Umbilical cord (tissue), 2 donors: ENCODE results near the gene EFNA5. TPM values are rescaled to one million over a fixed set of nuclear protein-coding genes. Genes with fewer than 3 reads are reported as not detected.

Experiments
- DNase-seq: peaks from one replicate; pipeline ENCODE4 v3.0.0-alpha.2; 2015; ENCODE audit warnings: low spot score
- total RNA-seq: library from RNA; depleted of rRNA; stranded (reverse); fragments of >200 nt; gene quantifications from one replicate; pipeline ENCODE4 v1.2.3, GENCODE V29; 2014; ENCODE audit warnings: low replicate concordance; ENCODE audit not compliant: insufficient read depth

The EFNA5 gene
- total RNA-seq, 1 donor from 2014 or later = 15.2 TPM

DNA sequence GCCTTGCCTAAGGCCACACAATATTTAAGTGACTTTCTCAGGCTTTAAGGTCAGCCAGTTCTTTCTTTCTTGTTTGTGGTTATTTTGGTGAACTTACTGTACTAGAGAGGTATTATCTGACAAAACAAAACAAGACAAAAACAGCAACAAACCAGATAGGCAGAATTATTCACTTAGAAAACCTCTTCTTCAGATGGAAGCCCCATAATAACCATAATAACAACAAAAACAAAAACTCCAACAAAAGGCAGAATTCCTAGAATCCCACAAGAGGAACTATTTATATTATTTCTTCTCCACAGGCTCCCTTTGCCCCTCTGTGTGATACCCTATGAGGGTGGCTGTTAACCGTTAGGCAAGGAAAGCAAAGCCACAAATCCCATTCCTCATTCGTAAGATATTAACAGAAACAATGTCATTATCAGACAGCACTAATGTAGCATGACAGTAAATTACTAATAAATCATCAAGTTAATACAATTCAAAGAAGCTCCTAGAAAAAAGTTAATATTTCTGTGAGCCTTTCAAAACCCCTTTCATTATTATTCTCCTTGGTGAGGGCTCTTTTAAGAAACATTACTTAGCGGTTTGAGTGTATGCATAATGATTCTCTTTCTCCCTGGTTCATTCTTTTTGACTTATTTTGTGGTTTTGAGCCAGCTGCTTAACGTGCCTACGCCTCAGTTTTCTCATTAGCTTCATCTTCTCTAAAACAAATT, 274.9 kb downstream of the EFNA5 start:
- DNase-seq = no peak

DNA sequence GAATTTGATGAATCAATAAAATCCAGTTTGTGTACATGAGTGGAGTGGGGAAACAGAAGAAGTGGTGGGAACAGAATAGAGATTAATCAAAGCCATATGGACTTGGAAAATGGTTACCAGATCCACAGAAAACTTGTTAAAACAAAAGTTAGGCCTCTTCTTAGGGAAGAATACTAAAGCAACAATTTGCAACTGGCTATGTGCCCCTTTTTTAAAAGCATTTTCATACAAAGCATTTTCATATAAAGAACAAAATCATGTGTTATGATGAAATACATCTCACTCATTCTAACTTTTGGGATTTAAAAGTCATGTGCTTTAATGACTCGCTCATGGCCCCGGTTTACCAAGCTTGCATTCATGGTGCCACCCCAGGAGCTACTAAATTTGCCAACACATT, 276.9 kb downstream of the EFNA5 start:
- DNase-seq = no peak

- no peak for DNase-seq
Observed at GRCh38 chr5:107391787-107392186, 278.9 kb downstream of the EFNA5 start.

- no peak for DNase-seq
Observed at GRCh38 chr5:107389775-107390148, 281.0 kb downstream of the EFNA5 start.

DNA sequence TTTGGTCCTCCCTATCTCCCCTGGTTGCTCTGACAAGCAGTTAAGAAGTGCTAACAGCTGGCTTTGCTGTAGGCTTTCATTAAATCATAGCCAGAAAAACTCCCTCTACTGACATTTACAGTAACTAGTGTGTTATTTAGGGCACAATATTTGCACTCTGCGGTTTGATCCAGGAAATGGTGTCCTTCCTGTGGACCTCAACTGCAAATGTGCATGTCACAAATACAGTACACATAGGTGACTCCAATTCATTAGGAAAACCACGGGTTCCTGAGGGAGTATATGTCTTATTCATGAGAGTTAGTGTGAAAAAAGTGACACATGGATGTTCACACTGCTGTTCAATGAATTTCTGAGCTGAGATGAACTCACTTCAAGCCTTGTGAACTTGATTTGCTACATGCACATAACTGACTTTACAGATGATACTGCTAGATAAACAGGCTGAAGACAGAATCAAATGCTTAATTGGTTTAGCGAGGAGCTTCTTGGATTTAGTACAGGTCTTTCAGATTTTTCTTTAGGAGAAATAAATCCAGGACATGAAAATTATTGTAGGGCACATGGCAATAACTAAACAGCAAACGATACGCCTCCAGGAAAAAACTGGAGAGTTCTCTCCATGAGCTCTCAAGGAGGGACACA, 281.5 kb downstream of the EFNA5 start:
- peak; percentile 63 for DNase-seq

DNA sequence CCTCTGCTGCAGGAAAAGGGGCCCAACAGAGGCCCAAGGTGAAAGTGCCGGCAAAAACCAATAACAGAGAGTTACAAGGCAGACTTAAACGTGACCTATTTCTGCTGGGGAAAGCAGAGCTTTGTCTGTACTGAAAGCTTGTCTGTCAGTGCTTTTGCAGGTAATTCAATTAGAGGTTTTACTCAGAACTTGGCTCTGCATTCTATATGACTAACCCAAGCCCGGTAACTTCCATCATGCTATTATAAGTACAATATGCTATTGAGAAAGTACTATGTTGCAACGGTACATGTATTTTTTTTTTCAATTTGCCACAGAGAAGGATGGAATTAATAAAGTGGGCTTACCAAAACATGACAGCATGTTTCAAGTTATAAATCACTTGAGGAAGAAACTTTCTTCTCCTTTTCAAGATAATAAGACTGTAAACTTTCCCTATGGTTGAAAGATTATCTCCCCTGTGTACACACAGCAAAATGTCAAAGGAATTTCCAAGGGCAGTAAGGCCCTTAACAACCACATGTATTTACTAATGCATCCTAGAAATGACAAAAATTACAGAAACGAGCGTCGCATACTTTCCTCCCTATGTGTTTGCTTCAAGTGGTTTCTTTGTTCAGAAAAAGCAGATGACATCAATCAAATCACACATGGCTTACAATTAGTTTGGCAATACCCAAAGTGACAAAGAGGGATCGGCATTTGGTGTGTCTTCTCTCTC, 282.4 kb downstream of the EFNA5 start:
- DNase-seq = peak; percentile 75

- peak; percentile 60 for DNase-seq
Observed at GRCh38 chr5:107387526-107388140, 283.1 kb downstream of the EFNA5 start.

- no peak for DNase-seq
Observed at GRCh38 chr5:107385708-107386107, 285.0 kb downstream of the EFNA5 start.

- DNase-seq = no peak
Observed at GRCh38 chr5:107384256-107384655, 286.5 kb downstream of the EFNA5 start.

DNA sequence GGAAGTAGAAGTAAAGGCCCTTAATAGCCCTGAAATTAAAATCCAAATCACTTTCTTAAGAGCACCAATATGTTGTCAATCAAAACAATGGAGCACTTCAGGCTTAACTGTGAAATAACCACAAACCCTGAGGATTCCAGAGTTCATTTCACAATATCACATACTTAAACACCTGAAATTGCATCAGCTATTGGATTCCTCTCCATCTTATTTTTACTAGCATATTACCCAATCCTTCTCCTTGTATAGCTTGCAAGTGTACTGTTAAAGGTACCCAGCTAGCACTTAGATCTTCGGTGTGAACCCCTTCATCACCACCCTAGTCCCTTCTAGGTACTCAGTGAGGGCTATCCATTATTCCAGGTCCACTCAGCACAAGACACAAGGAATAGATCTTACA, 287.3 kb downstream of the EFNA5 start:
- no peak for DNase-seq

- DNase-seq = no peak
Observed at GRCh38 chr5:107381189-107381856, 289.4 kb downstream of the EFNA5 start.

GRCh38 chr5:107380654-107381053, 290.1 kb downstream of the EFNA5 start:
- no peak for DNase-seq

DNA sequence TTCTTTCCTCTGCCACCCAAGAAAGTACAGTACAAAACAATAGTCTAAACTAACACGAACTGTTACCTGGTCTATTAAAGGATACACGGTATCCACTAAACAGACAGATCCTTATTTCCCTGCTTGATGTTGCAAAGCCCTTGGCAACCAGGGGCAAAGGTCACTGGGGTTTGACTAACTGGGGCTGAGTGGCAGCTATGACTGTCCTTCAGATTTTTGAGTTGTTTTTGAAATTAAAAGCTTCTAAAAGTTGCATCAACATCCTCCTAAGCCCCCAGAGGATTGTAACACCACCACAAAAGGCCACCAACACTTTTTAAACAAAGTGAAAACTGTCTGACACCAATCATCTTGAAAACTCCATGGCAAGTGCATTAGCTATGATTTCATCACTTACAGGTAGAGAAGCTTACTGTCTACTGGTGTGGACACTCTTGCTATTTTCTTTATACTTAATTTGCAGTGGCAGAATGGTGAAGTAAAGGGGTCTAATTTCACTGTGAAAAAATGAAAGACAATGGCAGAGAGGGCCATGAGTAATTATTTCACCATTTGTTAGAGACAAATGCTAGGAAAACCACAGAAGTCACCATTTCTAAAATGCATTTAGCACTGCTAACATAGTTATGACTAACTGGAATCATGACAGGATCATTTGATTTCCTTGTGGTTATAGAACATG, 292.4 kb downstream of the EFNA5 start:
- DNase-seq = no peak

- DNase-seq = no peak
Observed at GRCh38 chr5:107377277-107377609, 293.5 kb downstream of the EFNA5 start.

GRCh38 chr5:107376546-107377276, 294.0 kb downstream of the EFNA5 start:
- DNase-seq = peak; percentile 66

DNA sequence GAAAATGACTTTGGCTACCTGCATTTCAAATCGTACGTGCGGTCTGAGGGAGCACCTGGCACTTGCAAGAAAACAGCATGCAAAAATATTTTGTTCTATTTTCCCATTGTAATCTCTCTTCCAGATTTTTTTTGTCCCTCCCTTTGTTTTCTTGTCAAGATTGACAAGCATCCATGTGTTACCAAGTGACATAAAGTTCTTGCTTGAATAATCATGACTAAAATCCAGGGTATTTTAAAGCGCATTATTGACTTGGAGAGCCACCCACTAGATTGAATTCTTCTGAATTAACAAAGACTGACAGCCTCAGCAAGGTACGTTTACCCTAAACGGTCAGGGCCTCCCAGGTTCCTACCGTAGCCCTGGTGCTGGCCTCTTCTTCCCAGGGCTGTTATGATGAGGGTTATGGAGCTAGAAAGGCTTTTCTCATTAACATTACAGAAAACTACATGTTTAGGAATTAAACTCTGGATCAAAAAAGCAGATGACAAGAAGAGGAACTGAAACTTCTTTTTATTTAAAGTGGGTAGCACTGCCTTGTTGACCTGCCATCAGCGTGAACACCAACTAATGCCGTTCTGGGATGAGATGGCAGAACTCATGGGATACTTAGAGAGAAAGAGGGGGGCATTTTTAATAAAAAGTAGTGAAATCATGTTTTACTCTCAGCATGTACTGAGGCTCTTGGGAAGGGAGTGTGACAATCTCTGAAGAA, 297.0 kb downstream of the EFNA5 start:
- DNase-seq = no peak

GRCh38 chr5:107372723-107373450, 297.9 kb downstream of the EFNA5 start:
- DNase-seq = peak; percentile 75

DNA sequence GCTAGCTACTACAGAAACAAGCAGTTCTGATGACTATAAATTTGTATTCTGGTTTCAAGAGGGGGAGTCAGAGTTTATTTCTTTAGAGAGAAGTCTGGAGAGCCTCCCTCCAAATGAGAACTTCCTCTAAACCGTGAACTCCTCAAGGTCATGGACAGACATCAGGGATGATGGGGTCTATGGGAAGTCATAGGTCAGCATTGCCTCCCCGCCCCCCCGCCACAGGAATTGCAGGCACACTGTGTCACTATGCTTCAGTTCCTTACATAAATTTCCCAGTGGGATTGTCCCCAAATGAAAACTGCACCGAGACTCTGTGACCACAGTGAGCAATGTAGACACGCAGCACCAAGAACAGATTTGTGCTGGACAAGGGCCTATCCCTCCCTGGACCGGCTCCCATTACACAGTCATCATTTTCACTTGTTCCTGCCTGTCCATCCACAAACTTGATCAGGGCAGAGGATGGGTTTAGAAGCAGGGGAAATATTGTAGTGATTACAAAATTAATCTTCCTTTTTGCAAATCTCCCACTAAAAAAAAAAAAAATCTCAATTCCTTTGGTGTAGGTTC, 300.3 kb downstream of the EFNA5 start:
- no peak for DNase-seq

DNA sequence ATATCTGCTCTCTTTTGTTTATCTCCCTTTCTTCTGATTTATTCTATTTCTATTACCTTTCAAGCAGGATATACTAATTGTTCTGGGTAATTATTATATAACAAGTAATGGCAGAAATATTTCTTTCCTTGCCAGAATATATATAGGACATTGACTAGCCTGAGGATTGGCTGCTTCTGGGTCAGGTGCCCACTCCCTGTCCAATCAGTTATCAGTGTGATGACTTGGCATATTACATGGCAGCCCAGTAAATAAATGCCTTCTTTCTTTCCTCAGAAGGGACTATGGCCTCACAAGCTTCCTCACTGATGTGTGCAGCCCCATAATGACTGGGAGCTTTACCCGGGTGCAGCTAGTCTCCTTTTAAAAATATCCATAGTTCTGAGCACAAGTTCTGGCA, 301.1 kb downstream of the EFNA5 start:
- DNase-seq = no peak
